Stimulated activated CD4-positive, alpha-beta T cell treated with anti-CD3 and anti-CD28 coated beads, Interleukin-4, amount 100 ng/mL, for 4 hours (primary cell): ENCODE measurements around the gene CDCA7.
A peak's percentile ranks its signal among the peaks of the same experiment; 100 is the strongest.
"Not testable (repeated sequence)": the region's sequence is repeated elsewhere in the genome, so short reads cannot be mapped to it uniquely, and the experiment has no call there.

Experiments used
- DNase-seq, 2 experiments: peaks; one replicate each; pipeline ENCODE4 v3.0.0-alpha.2; 2020

Gene CDCA7

DNA sequence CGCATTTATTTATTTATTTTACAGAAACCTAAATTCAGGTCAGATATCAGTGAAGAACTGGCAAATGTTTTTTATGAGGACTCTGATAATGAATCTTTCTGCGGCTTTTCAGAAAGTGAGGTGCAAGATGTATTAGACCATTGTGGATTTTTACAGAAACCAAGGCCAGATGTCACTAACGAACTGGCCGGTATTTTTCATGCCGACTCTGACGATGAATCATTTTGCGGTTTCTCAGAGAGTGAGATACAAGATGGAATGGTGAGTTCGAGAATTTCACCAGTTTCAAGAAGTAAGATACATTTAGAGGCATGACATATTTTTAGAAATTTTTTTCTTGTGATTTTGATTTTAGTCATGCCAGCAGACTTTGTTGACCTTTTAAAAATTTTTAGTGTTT, 4.6 kb downstream of the CDCA7 start:
- no peak for DNase-seq

DNA sequence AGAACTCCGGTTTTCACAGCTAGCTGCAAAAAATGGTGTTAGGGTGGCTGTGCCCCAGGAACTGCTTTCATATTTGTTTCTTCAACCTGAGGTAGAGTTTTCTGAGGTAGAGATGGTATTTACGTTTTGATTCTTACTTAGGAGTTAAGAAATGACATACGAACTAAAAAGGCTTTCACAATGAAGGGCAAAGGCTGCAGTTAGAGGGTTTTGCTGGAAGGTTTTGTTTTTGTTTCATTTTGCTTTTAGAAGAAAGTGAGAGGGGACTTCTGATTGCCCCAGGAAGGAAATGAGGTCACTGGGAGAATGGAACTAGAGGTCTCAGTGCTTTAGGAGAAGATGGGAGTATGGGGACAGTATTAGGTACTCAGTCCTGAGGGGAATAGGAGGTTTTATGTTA, 15.5 kb downstream of the CDCA7 start:
- no peak for DNase-seq

- no peak for DNase-seq
These were observed 16.4 kb downstream of the CDCA7 start for GRCh38 chr2:173371023-173371422.

GRCh38 chr2:173373290-173373689, 18.6 kb downstream of the CDCA7 start:
- DNase-seq = no peak

DNA sequence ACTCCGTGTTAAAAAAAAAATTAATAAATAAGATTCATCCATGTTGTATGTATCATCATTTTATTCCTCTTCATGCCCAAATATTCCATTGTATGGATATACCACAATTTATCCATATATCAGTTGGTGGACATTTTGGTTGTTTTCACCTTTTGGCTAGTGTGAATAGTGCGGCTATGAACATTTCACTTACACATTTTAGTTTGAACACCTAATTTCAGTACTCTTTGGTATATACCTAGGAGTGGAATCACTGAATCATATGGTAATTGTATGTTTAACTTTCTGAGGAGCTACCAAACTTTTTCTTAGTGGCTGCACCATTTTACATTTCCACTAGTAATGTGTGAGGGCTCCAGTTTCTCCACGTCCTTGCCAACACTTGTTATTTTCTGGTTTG, 20.0 kb downstream of the CDCA7 start:
- DNase-seq = no peak

DNA sequence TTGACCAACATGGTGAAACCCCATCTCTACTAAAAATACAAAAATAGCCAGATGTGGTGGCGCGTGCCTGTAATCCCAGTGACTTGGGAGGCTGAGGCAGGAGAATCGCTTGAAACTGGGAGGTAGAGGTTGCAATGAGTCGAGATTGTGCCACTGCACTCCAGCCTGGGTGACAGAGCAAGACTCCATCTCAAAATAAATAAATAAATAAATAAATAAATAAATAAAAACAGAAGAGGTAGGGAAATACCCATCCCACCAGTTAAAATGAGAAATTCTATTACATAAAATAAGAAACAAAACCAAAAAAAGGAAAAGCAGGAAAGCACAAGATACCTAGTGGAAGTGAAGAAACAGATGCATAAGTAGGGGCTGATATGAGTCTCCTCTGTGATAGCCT, 30.9 kb downstream of the CDCA7 start:
- not testable (repeated sequence) for DNase-seq

GRCh38 chr2:173386021-173386737, 31.5 kb downstream of the CDCA7 start:
- DNase-seq = no peak

DNA sequence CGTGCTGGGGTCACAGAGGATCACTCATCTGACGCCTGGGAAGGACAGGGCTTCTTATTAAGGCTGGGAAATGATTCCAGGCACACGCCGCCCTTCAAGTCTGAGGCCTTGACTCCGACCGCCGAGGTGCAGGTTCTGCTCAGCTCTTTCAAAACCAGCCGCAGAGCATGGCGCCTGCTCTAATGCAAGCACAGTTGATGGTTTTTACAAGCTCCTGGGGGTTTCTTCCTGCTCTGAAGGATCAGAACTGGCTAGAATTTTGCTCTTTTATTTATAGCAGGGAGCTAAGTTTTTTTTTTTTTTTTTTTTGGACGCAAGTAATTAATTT, 32.0 kb downstream of the CDCA7 start:
- no peak for DNase-seq

DNA sequence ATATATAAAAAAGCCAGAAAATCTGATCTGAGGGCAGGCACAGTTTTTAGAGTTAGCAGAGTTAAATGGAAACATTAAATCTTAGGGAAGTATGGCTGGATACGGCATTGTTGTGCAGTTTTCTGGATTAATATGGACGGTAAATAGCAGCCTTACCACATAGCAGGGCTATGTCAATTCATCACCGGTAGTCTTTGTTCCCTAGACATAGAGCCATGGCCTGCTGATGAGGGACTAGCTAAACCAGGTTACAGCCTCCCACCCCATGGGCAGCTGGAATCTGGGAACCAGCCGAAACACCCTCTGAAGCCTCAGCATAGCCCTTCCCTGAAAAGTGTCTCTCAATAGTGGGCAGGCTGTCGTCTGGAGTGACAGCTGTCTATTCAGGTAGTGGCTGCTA, 32.4 kb downstream of the CDCA7 start:
- DNase-seq = no peak

DNA sequence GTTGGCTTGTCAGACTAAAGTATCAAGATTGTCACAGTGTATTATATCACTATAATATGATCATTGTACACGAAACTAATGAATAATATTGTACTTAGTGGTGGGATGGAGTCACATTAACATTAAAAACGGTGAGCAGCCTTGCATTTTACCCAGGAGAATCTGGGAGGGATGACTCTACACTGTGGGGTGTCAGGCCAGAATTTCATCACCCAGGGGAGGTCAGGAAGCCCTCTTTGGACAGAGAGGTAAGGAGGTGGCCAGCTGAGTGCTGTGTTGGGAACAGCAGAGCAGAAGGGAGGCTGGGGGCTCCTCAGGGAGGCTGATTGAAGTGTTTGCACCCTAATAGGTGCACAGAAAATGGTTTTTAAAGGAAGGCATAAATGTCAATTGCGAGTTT, 33.0 kb downstream of the CDCA7 start:
- DNase-seq = no peak

DNA sequence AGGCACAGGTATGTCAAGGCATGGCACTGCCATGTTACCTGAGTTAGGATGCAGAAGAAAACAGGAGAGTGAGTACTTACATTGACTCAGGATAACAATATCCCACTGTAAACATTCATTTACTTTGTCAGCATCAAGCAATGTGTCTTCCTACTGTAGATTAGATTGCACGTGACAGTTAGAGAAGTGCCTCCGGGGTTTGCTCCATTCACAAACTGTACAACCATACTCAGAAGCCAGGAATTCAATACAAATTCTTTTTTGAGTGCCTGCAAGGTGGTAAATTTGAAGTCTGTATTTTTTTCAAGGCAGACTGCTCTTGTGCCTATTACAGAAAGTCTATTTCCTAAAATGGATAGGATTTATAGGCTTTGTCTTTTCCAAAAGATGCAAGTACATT, 34.1 kb downstream of the CDCA7 start:
- no peak for DNase-seq

- DNase-seq = no peak
These were observed 35.4 kb downstream of the CDCA7 start for GRCh38 chr2:173390036-173390435.

DNA sequence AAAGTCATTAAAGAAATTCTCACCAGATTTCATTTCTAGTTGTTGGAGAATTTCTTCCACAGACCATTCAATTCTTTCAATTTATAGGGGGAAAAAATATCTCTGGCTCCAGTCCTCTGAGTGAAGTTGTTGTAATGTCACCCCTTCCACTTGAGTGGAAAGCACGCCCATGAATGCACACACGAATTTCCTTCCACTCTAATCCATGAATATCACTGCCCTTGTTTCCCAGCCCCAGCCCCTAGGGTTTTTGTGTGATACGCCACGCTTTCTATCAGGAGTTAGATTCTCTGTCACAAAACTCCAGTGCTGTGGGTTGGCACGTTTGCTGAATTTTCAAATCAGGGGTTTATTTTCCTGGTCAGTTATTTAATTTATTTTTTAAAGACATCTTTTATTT, 38.1 kb downstream of the CDCA7 start:
- no peak for DNase-seq

- DNase-seq = no peak
These were observed 38.5 kb downstream of the CDCA7 start for GRCh38 chr2:173393186-173393585.

GRCh38 chr2:173393636-173394035, 39.0 kb downstream of the CDCA7 start:
- DNase-seq = no peak

DNA sequence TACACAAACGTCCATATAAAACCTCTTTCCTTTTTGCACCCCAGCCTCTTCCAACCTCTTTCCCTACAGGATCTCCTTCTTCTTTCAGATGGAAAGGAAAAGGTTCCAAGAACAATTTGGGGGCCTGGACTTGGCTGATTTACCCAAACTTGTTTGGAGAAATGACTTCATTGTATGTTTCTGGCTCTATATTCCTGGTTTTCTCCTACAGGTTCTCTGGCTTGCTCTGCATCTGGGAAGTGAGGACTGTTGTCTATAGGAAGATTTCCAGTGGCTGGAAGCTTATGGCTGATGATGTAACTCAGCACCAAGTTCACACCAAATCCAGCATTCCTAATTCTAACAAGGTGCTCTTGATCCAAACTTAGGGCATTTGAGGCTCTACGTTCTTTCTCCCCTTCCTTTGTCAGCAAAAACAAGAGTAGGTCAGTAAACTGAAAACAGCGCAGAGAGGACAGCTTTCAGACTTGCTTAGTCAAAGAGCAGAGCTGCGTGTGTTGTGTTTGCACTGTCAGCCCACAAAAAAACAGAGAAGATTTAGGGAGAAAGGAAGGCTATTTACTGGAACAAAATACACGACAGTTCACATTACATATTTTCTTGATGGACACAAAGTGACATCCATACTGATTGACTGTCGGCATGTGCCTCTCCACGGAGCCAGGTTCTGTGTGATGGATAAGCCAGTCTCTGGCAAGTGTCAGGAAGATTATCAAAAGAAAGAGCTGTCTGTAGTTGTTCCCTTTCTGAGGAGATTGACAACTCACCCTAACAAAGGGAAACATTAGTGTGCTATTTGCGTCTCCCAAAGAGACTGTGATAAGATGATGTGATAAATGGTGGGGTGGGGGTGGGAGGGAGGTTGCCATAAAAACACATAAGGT, 39.7 kb downstream of the CDCA7 start:
- DNase-seq = no peak

DNA sequence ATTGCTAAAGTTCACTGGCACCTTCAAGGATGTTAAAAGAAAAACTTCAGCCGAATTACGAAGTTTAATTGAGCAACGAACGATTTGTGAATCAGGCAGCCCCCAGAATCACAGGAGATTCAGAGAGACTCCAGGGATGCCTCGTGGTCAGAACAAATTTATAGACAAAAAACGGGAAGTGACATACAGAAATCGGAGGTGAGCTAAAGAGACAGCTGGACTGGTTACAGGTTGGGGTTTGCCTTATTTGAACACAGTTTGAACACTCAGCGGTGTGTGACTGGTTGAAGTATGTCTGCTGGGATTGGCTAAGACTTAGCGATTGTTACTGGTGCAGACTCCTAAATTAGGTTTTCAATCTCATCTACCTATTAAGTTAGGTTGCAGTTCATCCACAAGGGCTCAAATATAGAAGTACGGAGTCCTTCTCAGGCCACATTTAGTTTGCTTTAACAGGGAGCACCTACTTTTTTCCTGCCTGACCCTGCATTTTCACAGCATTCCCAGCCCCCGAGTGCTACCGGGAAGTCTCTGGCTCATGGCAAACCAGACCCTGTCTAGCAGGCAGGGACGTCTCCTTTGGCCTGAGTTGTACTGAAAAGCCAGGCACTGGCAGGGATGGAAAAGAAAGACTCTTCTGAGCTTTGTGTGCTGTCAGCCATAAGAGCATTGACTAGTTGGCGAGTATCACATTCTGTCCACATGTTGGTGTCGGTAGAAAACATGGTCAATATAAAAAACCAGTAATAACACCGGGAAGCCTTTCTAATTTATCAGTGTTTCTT, 41.1 kb downstream of the CDCA7 start:
- no peak for DNase-seq

GRCh38 chr2:173397539-173397938, 42.9 kb downstream of the CDCA7 start:
- no peak for DNase-seq

DNA sequence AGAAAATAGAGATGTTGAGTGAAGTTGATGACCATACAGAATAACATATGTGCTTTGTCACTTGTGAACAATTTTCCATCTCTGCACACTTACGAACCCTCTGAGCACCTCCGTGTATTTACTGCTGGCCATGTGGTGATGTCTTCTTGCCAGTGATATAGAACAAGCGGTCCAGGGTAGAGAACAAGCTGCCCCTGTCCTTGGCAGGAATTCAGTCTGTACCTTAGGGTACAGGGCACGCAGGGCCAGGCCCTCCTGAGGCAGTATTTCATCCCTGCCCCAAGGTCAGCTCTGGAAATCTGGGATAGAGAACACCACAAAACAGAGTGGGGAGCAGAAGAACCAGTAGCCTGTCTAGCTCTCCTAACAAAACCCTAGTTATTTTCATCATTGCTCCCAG, 44.6 kb downstream of the CDCA7 start:
- no peak for DNase-seq

- DNase-seq = no peak
These were observed 46.1 kb downstream of the CDCA7 start for GRCh38 chr2:173400760-173401159.

GRCh38 chr2:173401716-173402326, 47.1 kb downstream of the CDCA7 start:
- DNase-seq = no peak

DNA sequence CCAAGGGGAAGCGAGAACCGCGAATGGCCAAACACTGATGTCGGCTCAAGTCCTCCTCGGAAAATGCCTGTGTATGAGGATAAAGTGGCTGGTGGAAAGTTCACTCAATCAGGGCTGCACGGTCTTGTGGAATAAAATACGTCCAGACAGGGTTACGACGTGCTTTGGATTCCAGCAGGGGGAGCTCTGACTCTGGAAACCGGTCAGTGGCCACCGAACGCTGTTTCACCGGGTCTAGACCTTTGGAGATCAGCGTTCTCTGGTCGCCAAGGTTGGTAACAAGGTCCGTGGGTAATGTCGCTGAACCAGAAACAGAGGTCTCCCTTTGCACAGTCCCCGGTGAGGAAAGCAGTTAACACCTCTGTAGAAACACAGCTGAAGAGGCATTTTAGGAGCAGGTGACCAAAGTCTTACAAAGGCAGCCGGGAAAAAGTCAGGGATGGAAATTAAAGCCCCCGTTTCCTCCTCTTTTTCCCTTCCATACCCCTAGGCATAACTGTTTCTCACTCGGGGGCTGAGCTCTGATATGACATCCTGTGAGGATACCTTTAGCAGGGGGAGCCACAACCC, 47.8 kb downstream of the CDCA7 start:
- peak; percentile 61 to 64 for DNase-seq
